ENCODE measurements around the gene SNX21. TPM values are rescaled to one million over a fixed set of nuclear protein-coding genes. Genes with fewer than 3 reads are reported as not detected.

SNX21 gene
- total RNA-seq, 1 donor from 2014 or later: 21.0 TPM

DNA sequence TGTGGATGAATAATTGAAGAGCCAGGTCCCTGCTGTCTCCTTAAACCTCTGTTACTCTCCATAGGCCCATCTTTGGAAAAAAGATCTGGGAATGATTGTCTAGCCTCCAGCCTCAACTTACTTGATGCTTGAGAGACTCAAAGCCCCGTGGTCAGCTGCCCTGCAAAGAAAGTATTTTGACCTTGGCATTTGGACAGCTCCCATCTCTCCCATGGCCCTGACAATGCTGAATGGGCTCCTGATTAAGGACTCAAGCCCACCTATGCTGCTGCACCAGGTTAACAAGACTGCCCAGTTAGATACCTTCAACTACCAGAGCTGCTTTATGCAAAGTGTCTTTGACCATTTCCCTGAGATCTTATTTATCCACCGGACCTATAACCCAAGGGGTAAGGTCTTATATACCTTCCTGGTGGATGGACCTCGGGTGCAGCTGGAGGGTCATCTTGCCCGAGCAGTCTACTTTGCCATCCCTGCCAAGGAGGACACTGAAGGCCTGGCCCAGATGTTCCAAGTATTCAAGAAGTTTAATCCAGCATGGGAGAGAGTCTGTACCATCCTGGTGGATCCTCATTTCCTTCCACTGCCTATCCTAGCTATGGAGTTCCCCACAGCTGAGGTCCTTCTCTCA lies 49.0 kb downstream of the SNX21 start:
- Mint-ChIP-seq H3K4me3 (peak overlapping the region; percentile 59), H3K4me1 (peaks cover 16% of the 10 kb centered on the region), H3K36me3 (peaks cover 12% of the 10 kb centered on the region), H3K27me3 (ENCODE audit: low read depth) (no peaks in the 10 kb centered on the region), H3K9me3 (no peaks in the 10 kb centered on the region), H3K27ac (peak overlapping the region; percentile 13)
- TF ChIP-seq, protein P1, sequence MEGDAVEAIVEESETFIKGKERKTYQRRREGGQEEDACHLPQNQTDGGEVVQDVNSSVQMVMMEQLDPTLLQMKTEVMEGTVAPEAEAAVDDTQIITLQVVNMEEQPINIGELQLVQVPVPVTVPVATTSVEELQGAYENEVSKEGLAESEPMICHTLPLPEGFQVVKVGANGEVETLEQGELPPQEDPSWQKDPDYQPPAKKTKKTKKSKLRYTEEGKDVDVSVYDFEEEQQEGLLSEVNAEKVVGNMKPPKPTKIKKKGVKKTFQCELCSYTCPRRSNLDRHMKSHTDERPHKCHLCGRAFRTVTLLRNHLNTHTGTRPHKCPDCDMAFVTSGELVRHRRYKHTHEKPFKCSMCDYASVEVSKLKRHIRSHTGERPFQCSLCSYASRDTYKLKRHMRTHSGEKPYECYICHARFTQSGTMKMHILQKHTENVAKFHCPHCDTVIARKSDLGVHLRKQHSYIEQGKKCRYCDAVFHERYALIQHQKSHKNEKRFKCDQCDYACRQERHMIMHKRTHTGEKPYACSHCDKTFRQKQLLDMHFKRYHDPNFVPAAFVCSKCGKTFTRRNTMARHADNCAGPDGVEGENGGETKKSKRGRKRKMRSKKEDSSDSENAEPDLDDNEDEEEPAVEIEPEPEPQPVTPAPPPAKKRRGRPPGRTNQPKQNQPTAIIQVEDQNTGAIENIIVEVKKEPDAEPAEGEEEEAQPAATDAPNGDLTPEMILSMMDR (IDR thresholded peaks at IDR 0.05; ENCODE audit: unreplicated experiment): no peak
- DNase-seq (ENCODE audit: low spot score in 2 of 2, unreplicated experiment in 2 of 2): no peak

- TF ChIP-seq, protein P1 (IDR thresholded peaks at IDR 0.05; ENCODE audit: unreplicated experiment): no peak
- DNase-seq (ENCODE audit: low spot score in 2 of 2, unreplicated experiment in 2 of 2): no peak
- no peaks in the 10 kb centered on the region for H3K27me3 Mint-ChIP-seq (ENCODE audit: low read depth)
- H3K4me3 Mint-ChIP-seq: peak overlapping the region; percentile 39
- peaks cover 12% of the 10 kb centered on the region for H3K36me3 Mint-ChIP-seq
- H3K4me1 Mint-ChIP-seq: peaks cover 16% of the 10 kb centered on the region
- no peak overlapping the region for H3K27ac Mint-ChIP-seq
- no peaks in the 10 kb centered on the region for H3K9me3 Mint-ChIP-seq
Measured at GRCh38 chr20:45883100-45883469, 49.5 kb downstream of the SNX21 start.

DNA sequence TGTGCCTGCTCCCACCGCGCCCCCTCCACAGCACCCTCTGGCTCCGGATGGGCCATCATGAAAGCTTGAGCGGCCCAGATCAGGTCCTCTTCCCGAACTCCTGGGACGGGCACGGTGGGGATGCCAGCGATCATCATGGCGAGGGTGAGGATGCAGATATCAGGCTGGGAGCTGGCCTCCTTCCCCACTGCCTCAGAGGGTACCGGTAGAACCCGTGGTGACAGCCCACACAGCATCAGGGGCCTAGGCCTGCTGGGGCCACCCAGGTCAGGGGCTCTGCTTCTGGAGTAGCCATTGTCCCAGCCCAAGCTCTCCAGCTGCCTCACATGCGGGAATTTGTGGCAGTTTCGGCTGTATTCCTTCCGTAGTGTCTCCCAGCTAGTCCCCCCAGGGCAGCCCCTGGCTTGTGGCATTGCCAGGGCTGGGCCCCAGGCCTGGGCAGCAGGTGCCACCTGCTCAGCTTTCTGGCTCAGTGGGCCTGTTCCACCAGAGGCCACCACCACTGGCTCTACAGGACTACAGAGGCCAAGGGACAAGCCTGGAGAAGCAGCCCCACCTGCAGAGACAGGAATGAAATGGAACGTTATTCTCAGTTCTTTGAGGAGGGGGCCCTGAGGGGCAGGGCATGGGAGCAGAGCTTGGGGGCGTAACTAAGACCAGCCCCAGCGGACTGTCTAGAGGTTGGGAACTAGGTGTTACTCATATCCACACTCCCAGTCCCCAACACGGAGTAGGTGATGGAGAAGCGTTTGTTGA lies 53.2 kb downstream of the SNX21 start:
- H3K27ac Mint-ChIP-seq: no peak overlapping the region
- no peak for DNase-seq (ENCODE audit: low spot score in 2 of 2, unreplicated experiment in 2 of 2)
- H3K4me1 Mint-ChIP-seq: peaks cover 13% of the 10 kb centered on the region
- TF ChIP-seq, protein P1 (IDR thresholded peaks at IDR 0.05; ENCODE audit: unreplicated experiment): no peak
- no peak overlapping the region for H3K4me3 Mint-ChIP-seq
- peaks cover 12% of the 10 kb centered on the region for H3K36me3 Mint-ChIP-seq
- no peaks in the 10 kb centered on the region for H3K27me3 Mint-ChIP-seq (ENCODE audit: low read depth)
- H3K9me3 Mint-ChIP-seq: no peaks in the 10 kb centered on the region

DNA sequence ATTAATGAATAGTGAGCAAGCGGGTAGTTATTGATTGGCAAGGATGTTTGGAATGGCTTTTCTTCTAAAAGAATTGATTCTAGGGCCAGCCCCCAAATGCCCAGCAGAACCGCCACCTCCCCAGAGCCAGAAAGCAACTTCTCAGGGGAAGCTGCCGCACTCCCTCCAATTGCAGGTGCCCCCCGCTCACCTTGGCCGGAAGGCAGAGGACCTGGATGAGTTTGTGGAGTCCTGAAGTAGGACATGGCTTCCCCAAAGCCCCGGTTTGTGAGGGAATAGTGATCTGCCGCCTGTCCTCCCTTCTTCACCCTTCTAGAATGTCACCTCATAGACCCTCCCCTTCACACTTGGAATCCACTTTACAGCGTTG lies 53.7 kb downstream of the SNX21 start, which contains the start of gene SPATA25:
Gene SPATA25 (minus strand): TSS at position 277 of the 370 bp plus-strand sequence. CDS start 32 bp downstream, at position 245.
- TF ChIP-seq, protein P1 (IDR thresholded peaks at IDR 0.05; ENCODE audit: unreplicated experiment): no peak
- no peaks in the 10 kb centered on the region for H3K27me3 Mint-ChIP-seq (ENCODE audit: low read depth)
- no peak for DNase-seq (ENCODE audit: low spot score in 2 of 2, unreplicated experiment in 2 of 2)
- peaks cover 13% of the 10 kb centered on the region for H3K4me1 Mint-ChIP-seq
- no peaks in the 10 kb centered on the region for H3K9me3 Mint-ChIP-seq
- no peak within 1 kb of the TSS for H3K27ac Mint-ChIP-seq
- no peak within 1 kb of the TSS for H3K4me3 Mint-ChIP-seq
- H3K36me3 Mint-ChIP-seq: peaks cover 12% of the 10 kb centered on the region

GRCh38 chr20:45888681-45889080 lies 55.1 kb downstream of the SNX21 start:
- no peak for DNase-seq (ENCODE audit: low spot score in 2 of 2, unreplicated experiment in 2 of 2)
- TF ChIP-seq, protein P1 (IDR thresholded peaks at IDR 0.05; ENCODE audit: unreplicated experiment): no peak
- no peaks in the 10 kb centered on the region for H3K27me3 Mint-ChIP-seq (ENCODE audit: low read depth)
- no peaks in the 10 kb centered on the region for H3K9me3 Mint-ChIP-seq
- peaks cover 14% of the 10 kb centered on the region for H3K4me1 Mint-ChIP-seq
- H3K36me3 Mint-ChIP-seq: peaks cover 2% of the 10 kb centered on the region
- no peak overlapping the region for H3K4me3 Mint-ChIP-seq
- H3K27ac Mint-ChIP-seq: no peak overlapping the region
